Measurements from ENCODE around the gene TMOD3.

DNA sequence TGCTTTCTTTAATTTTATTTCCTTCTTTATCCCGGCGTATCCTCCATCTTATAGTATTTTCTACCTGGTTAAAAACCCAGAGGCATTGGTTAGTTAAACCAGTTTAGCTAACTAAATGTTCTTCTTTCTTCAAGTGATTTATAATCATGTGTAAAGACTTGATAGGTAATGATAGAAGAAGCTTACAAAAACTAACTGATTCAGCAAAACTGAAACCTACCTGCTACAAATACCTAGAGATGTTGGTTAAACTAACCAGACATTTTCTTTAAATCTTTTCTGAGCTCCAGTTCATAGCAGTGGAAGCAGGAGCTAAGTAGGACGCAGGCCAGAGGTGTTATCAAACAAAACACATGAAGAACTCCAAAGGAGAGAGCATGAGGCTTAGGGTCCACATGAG, 97.4 kb downstream of the TMOD3 start:
- TF ChIP-seq CTCF (conservative IDR thresholded peaks at IDR 0.05): no peak
- TF ChIP-seq ZFX (IDR thresholded peaks at IDR 0.05): no peak
